Upper lobe of left lung (tissue), 6 donors: Measurements from ENCODE around the gene AFF4. TPM values are rescaled to one million over a fixed set of nuclear protein-coding genes. Genes with fewer than 3 reads are reported as not detected.

Experiments used
- ATAC-seq, 2 donors: fragments of 200-7000 bp; cut with Tn5 transposase; one replicate each; pipeline ENCODE4 v1.9.1; 2022; ENCODE audit warnings: mild to moderate bottlenecking in 2 of 2, moderate library complexity in 2 of 2; ENCODE audit not compliant: low FRiP score in 2 of 2
- DNase-seq, 2 donors: peaks; one replicate each; pipeline ENCODE4 v3.0.0-alpha.2; 2019 to 2020
- H3K27ac ChIP-seq, 4 donors: fragments of 200-600 bp; sonication (generic); one replicate each; pipeline ENCODE4 v1.5.1; 2016 to 2019
- H3K27me3 ChIP-seq, 4 donors: fragments of 200-600 bp; sonication (generic); one replicate each; pipeline ENCODE4 v1.5.1; 2017 to 2019
- H3K36me3 ChIP-seq, 4 donors: fragments of 200-600 bp; sonication (generic); one replicate each; pipeline ENCODE4 v1.5.1; 2016 to 2019
- H3K4me1 ChIP-seq, 4 donors: fragments of 200-600 bp; sonication (generic); one replicate each; pipeline ENCODE4 v1.5.1; 2018 to 2019
- H3K4me3 ChIP-seq, 4 donors: fragments of 200-600 bp; sonication (generic); one replicate each; pipeline ENCODE4 v1.5.1; 2017 to 2019; ENCODE audit warnings: mild to moderate bottlenecking in 2 of 4, moderate library complexity in 1 of 4
- H3K9me3 ChIP-seq, 4 donors: fragments of 200-600 bp; sonication (generic); one replicate each; pipeline ENCODE4 v1.5.1; 2018 to 2019
- CTCF ChIP-seq, 6 experiments: fragments of 450-650 bp in 4 of 6; fragments of 200-600 bp in 2 of 6; sonication (generic) in 2 of 6; IDR thresholded peaks; one replicate each; pipeline ENCODE4 v1.5.1; 2016 to 2019; ENCODE audit warnings: antibody characterized with exemption in 6 of 6
- EP300 ChIP-seq, 4 donors: sonication (generic); formaldehyde crosslinking; IDR thresholded peaks; one replicate each; pipeline ENCODE4 v1.5.1; 2017; ENCODE audit warnings: antibody characterized with exemption in 4 of 4, control low read depth in 2 of 4
- POLR2A ChIP-seq, 4 donors: fragments of 450-650 bp; IDR thresholded peaks; one replicate each; pipeline ENCODE4 v1.5.1; 2016 to 2017; ENCODE audit warnings: antibody characterized with exemption in 4 of 4, mild to moderate bottlenecking in 2 of 4
- POLR2AphosphoS5 ChIP-seq, 2 donors: sonication (generic); formaldehyde crosslinking; IDR thresholded peaks; one replicate each; pipeline ENCODE4 v1.5.1; 2017; ENCODE audit warnings: antibody characterized with exemption in 2 of 2
- WGBS, 2 donors: methylation state at CpG; one replicate each; pipeline ENCODE4 v1.1.5; 2017 to 2018; 5-methylcytosine and 5-hydroxymethylcytosine counted together
- total RNA-seq, 6 donors: library from RNA; depleted of rRNA in 4 of 6; stranded (reverse); fragments of >200 nt in 4 of 6; gene quantifications; one replicate each; pipeline versions ENCODE4 v1.1.0 to v1.2.1, GENCODE V29; 2016 to 2021
- donor health status: DM: no; HTN: no; CAD: no; lungs with moderate emphysema.
- donor health status: DM: no; HTN: yes; CAD: no; lungs with severe emphysema.

Gene AFF4
- total RNA-seq, 6 donors from 2014 or later, result 60.8 to 94.5 (median 72.8) TPM

- DNase-seq (no peak), ATAC-seq (no peak)
- no peaks in the 10 kb centered on the region for H3K9me3 ChIP-seq
- WGBS, 2 donors, result 92 to 100% methylated on average over 1 of the region's 1 CpG
- no peaks in the 10 kb centered on the region for H3K36me3 ChIP-seq
- TF ChIP-seq CTCF (IDR thresholded peaks at IDR 0.05), result no peak
- no peak for TF ChIP-seq EP300 (IDR thresholded peaks at IDR 0.05)
- TF ChIP-seq POLR2AphosphoS5 (IDR thresholded peaks at IDR 0.05), result no peak
- TF ChIP-seq POLR2A (IDR thresholded peaks at IDR 0.05), result no peak
- H3K27me3 ChIP-seq, result no peaks in the 10 kb centered on the region
- no peak overlapping the region for H3K4me3 ChIP-seq
- no peak overlapping the region for H3K27ac ChIP-seq
- peaks cover 23 to 30% (median 26%) of the 10 kb centered on the region in 4 donors for H3K4me1 ChIP-seq
Measured at GRCh38 chr5:132836852-132837251, 126.6 kb downstream of the AFF4 start.

- Histone ChIP-seq H3K9me3 (no peaks in the 10 kb centered on the region), H3K27me3 (peaks cover 0 to 12% (median 0%) of the 10 kb centered on the region in 4 donors), H3K4me3 (no peak overlapping the region), H3K36me3 (no peaks in the 10 kb centered on the region), H3K4me1 (peaks cover 20 to 33% (median 26%) of the 10 kb centered on the region in 4 donors), H3K27ac (no peak overlapping the region)
- ATAC-seq (no peak), DNase-seq (no peak)
- 91 to 94% methylated on average over 3 of the region's 3 CpGs for WGBS, 2 donors
- no peak for TF ChIP-seq EP300 (IDR thresholded peaks at IDR 0.05)
- TF ChIP-seq CTCF (IDR thresholded peaks at IDR 0.05), result no peak
- no peak for TF ChIP-seq POLR2AphosphoS5 (IDR thresholded peaks at IDR 0.05)
- no peak for TF ChIP-seq POLR2A (IDR thresholded peaks at IDR 0.05)
Measured at GRCh38 chr5:132834057-132834456, 129.4 kb downstream of the AFF4 start.

- no peak for ATAC-seq
- Histone ChIP-seq H3K27ac (no peak overlapping the region), H3K4me3 (no peak overlapping the region), H3K36me3 (no peaks in the 10 kb centered on the region), H3K9me3 (no peaks in the 10 kb centered on the region), H3K4me1 (peaks cover 16 to 27% (median 24%) of the 10 kb centered on the region in 4 donors), H3K27me3 (peaks cover 0 to 12% (median 0%) of the 10 kb centered on the region in 4 donors)
- 85 to 89% methylated on average over 5 of the region's 5 CpGs for WGBS, 2 donors
- no peak for DNase-seq
- TF ChIP-seq EP300 (IDR thresholded peaks at IDR 0.05) (no peak), POLR2A (IDR thresholded peaks at IDR 0.05) (no peak), CTCF (IDR thresholded peaks at IDR 0.05) (no peak), POLR2AphosphoS5 (IDR thresholded peaks at IDR 0.05) (no peak)
Measured at GRCh38 chr5:132832612-132833011, 130.8 kb downstream of the AFF4 start.

- peaks cover 24 to 35% (median 29%) of the 10 kb centered on the region in 4 donors for H3K4me1 ChIP-seq
Measured at GRCh38 chr5:132831095-132831860, 132.2 kb downstream of the AFF4 start.

More at GRCh38 chr5:132831095-132831860, 132.2 kb downstream of the AFF4 start:
- 89 to 93% methylated on average over 12 to 15 of the region's 15 CpGs for WGBS, 2 donors
- Histone ChIP-seq H3K36me3 (peaks cover 0 to 4% (median 0%) of the 10 kb centered on the region in 4 donors), H3K27me3 (peaks cover 0 to 12% (median 0%) of the 10 kb centered on the region in 4 donors), H3K27ac (peak overlapping the region; percentile 84 to 94 (median 89)), H3K4me3 (peak overlapping the region in 3 of 4 donors; percentile 85 to 91 (median 88)), H3K9me3 (no peaks in the 10 kb centered on the region)
- ATAC-seq (no peak), DNase-seq (peak in 1 of 2 donors; percentile 51)
- TF ChIP-seq POLR2A (IDR thresholded peaks at IDR 0.05) (no peak), EP300 (IDR thresholded peaks at IDR 0.05) (no peak), POLR2AphosphoS5 (IDR thresholded peaks at IDR 0.05) (no peak), CTCF (IDR thresholded peaks at IDR 0.05) (no peak)
